A549 (cell line): ENCODE data around the gene SIK2. TPM values are rescaled to one million over a fixed set of nuclear protein-coding genes. Genes with fewer than 3 reads are reported as not detected.

Source experiments
- ATAC-seq, 2 experiments: fragments of 200-7000 bp in 1 of 2; fragments of >200 bp in 1 of 2; cut with Nextera tagmentation in 1 of 2; cut with Tn5 transposase in 1 of 2; 3 replicates each; pipeline versions ENCODE4 v1.8.0 to v1.9.1; 2018 to 2020; ENCODE audit warnings: mild to moderate bottlenecking in 1 of 2, moderate library complexity in 1 of 2
- CTCF ChIA-PET: fragments of 300-600 bp; sonication (Branson Sonifier 250); formaldehyde crosslinking; extraction: SDS; loops from one replicate; lab custom pipeline; 2021; ENCODE audit warnings: antibody characterized with exemption, inconsistent platforms; lab: Yijun Ruan, JAX
- POLR2A ChIA-PET: fragments of 350-600 bp; formaldehyde crosslinking; extraction: SDS; loops from one replicate; lab custom pipeline; 2021; ENCODE audit warnings: antibody characterized with exemption, inconsistent platforms; lab: Yijun Ruan, JAX
- DNase-seq, 2 experiments: peaks; one replicate each; pipeline versions ENCODE4 v3.0.0 to v3.0.0-alpha.2; 2011 to 2016; ENCODE audit warnings: low read depth in 1 of 2, low spot score in 1 of 2
- FAIRE-seq: peaks from 2 replicates; lab custom pipeline; 2011; peaks lifted over from hg19 to GRCh38; lab: Jason Lieb, UNC
- H3K27ac ChIP-seq, 2 experiments: fragments of >200 bp; sonication (Bioruptor Twin); formaldehyde crosslinking; 3 replicates each; pipeline ENCODE4 v1.5.1; 2016 to 2017
- H3K4me1 ChIP-seq: fragments of >200 bp; sonication (Bioruptor Twin); formaldehyde crosslinking; 3 replicates; pipeline ENCODE4 v1.6.1; 2016
- H3K4me2 ChIP-seq: fragments of >200 bp; sonication (Bioruptor Twin); formaldehyde crosslinking; 3 replicates; pipeline ENCODE4 v1.6.1; 2016
- H3K4me3 ChIP-seq: fragments of >200 bp; sonication (Bioruptor Twin); formaldehyde crosslinking; 3 replicates; pipeline ENCODE4 v1.5.1; 2016
- H3K9me3 ChIP-seq: fragments of >200 bp; sonication (Bioruptor Twin); formaldehyde crosslinking; 3 replicates; pipeline ENCODE4 v1.6.1; 2016
- BHLHE40 ChIP-seq: IDR thresholded peaks from 2 replicates; pipeline ENCODE4 v1.6.1; 2012; ENCODE audit warnings: low read depth, low read length, inconsistent platforms
- CBX2 ChIP-seq: fragments of 200-600 bp; sonication (generic); IDR thresholded peaks from 2 replicates; pipeline ENCODE4 v1.6.1; 2016; ENCODE audit warnings: low read depth, mild to moderate bottlenecking, borderline replicate concordance
- CHD4 ChIP-seq: fragments of 200-600 bp; sonication (generic); IDR thresholded peaks from 2 replicates; pipeline ENCODE4 v1.6.1; 2016; ENCODE audit warnings: antibody characterized with exemption, mild to moderate bottlenecking, borderline replicate concordance
- EHF ChIP-seq: fragments of 250-450 bp; sonication (Bioruptor Pico); IDR thresholded peaks from 2 replicates; pipeline ENCODE4 v1.5.0; 2020; ENCODE audit warnings: mild to moderate bottlenecking
- ESRRA ChIP-seq: fragments of 150-350 bp; IDR thresholded peaks from 2 replicates; pipeline ENCODE4 v1.6.1; 2014; ENCODE audit warnings: mild to moderate bottlenecking, low read length, borderline replicate concordance
- FOSB ChIP-seq: fragments of 250-450 bp; sonication (Bioruptor Pico); IDR thresholded peaks from 2 replicates; pipeline ENCODE4 v1.5.0; 2020; ENCODE audit warnings: mild to moderate bottlenecking, moderate library complexity
- GATA3 ChIP-seq: IDR thresholded peaks from 2 replicates; pipeline ENCODE4 v1.6.1; 2012; ENCODE audit warnings: borderline replicate concordance
- HEYL ChIP-seq: fragments of 250-450 bp; sonication (Bioruptor Pico); IDR thresholded peaks from 2 replicates; pipeline ENCODE4 v1.8.0; 2021; ENCODE audit warnings: mild to moderate bottlenecking, moderate library complexity
- HOXB13 ChIP-seq: fragments of 250-450 bp; sonication (Bioruptor Pico); IDR thresholded peaks from 2 replicates; pipeline ENCODE4 v1.5.0; 2020; ENCODE audit warnings: low read depth, mild to moderate bottlenecking, moderate library complexity
- HOXB5 ChIP-seq: fragments of 250-450 bp; sonication (Bioruptor Pico); IDR thresholded peaks from 2 replicates; pipeline ENCODE4 v1.5.0; 2020; ENCODE audit warnings: mild to moderate bottlenecking, moderate library complexity
- KDM1A ChIP-seq: fragments of 200-600 bp; sonication (generic); IDR thresholded peaks from 2 replicates; pipeline ENCODE4 v1.6.1; 2016; ENCODE audit warnings: low read depth, mild to moderate bottlenecking
- KDM5A ChIP-seq: fragments of 200-600 bp; sonication (generic); IDR thresholded peaks from 2 replicates; pipeline ENCODE4 v1.6.1; 2016; ENCODE audit warnings: antibody characterized with exemption, mild to moderate bottlenecking
- MYC ChIP-seq: IDR thresholded peaks from 2 replicates; pipeline ENCODE4 v1.6.1; 2012; ENCODE audit warnings: mild to moderate bottlenecking, inconsistent platforms, low read length, improper control_type of control experiment, borderline replicate concordance
- NFE2L2 ChIP-seq: fragments of 150-350 bp; conservative IDR thresholded peaks from 2 replicates; pipeline ENCODE4 v1.6.1; 2014; ENCODE audit warnings: low read length
- PHF8 ChIP-seq: fragments of 200-600 bp; sonication (generic); IDR thresholded peaks from 2 replicates; pipeline ENCODE4 v1.6.1; 2016; ENCODE audit warnings: low read depth, mild to moderate bottlenecking, antibody characterized with exemption, moderate library complexity, borderline replicate concordance
- RCOR1 ChIP-seq: fragments of 150-350 bp; IDR thresholded peaks from 2 replicates; pipeline ENCODE4 v1.6.1; 2014; ENCODE audit warnings: antibody characterized with exemption, low read length, low read depth
- RNF2 ChIP-seq: fragments of 200-600 bp; sonication (generic); IDR thresholded peaks from 2 replicates; pipeline ENCODE4 v1.6.1; 2016; ENCODE audit warnings: low read depth, mild to moderate bottlenecking, antibody characterized with exemption, moderate library complexity, borderline replicate concordance
- SMC3 ChIP-seq: fragments of >200 bp; sonication (Bioruptor Twin); formaldehyde crosslinking; IDR thresholded peaks from 3 replicates; pipeline ENCODE4 v1.6.1; 2018; ENCODE audit warnings: inconsistent platforms
- TFCP2L1 ChIP-seq: fragments of 250-450 bp; sonication (Bioruptor Pico); IDR thresholded peaks from 2 replicates; pipeline ENCODE4 v1.5.0; 2021; ENCODE audit warnings: mild to moderate bottlenecking
- ZC3H11A ChIP-seq: fragments of 450-650 bp; IDR thresholded peaks from 2 replicates; pipeline ENCODE4 v1.6.1; 2014; ENCODE audit warnings: antibody characterized with exemption, mild to moderate bottlenecking
- ZNF302 ChIP-seq: fragments of 250-450 bp; sonication (Bioruptor Pico); IDR thresholded peaks from 2 replicates; pipeline ENCODE4 v1.9.0; 2021; ENCODE audit warnings: inconsistent platforms, mild to moderate bottlenecking, moderate library complexity
- ZSCAN20 ChIP-seq: fragments of 250-450 bp; sonication (Bioruptor Pico); IDR thresholded peaks from 2 replicates; pipeline ENCODE4 v1.8.0; 2022; ENCODE audit warnings: mild to moderate bottlenecking, moderate library complexity
- WGBS: methylation state at CpG from one replicate; pipeline ENCODE4 v1.1.6; 2017; ENCODE audit errors: missing lambda C conversion rate; 5-methylcytosine and 5-hydroxymethylcytosine counted together
- polyA plus RNA-seq, 4 experiments: library from polyadenylated mRNA; depleted of rRNA in 3 of 4; stranded (reverse); fragments of >200 nt; fragmentation: RNase III in 1 of 4; extraction: RNeasy Plus Mini Kit Qiagen cat#74134 plus additional on column Dnase treatment in 1 of 4; gene quantifications; 2 replicates in 3 of 4; 3 replicates in 1 of 4; pipeline ENCODE4 v1.2.3, GENCODE V29; 2011 to 2017
- TF ChIP-seq, protein P1 (sequence below): fragments of 250-450 bp; sonication (Bioruptor Pico); IDR thresholded peaks from 2 replicates; pipeline ENCODE4 v1.5.0; 2021; ENCODE audit warnings: mild to moderate bottlenecking, moderate library complexity, borderline replicate concordance
- TF ChIP-seq, protein P2 (sequence below): fragments of 450-650 bp; IDR thresholded peaks from 2 replicates; pipeline ENCODE4 v1.6.1; 2014; ENCODE audit warnings: antibody characterized with exemption
- TF ChIP-seq, protein P3 (sequence below): fragments of 200-600 bp; sonication (generic); IDR thresholded peaks from 2 replicates; pipeline ENCODE4 v1.6.1; 2016; ENCODE audit warnings: antibody characterized with exemption, mild to moderate bottlenecking, moderate library complexity
- TF ChIP-seq, protein P4 (sequence below): fragments of >200 bp; sonication (Bioruptor Twin); formaldehyde crosslinking; IDR thresholded peaks from 3 replicates; pipeline ENCODE4 v1.6.1; 2016

SIK2 gene
- polyA plus RNA-seq, 2 of the 4 experiments (the other 2 are of a cell fraction): 4.5 to 9.0 TPM

DNA sequence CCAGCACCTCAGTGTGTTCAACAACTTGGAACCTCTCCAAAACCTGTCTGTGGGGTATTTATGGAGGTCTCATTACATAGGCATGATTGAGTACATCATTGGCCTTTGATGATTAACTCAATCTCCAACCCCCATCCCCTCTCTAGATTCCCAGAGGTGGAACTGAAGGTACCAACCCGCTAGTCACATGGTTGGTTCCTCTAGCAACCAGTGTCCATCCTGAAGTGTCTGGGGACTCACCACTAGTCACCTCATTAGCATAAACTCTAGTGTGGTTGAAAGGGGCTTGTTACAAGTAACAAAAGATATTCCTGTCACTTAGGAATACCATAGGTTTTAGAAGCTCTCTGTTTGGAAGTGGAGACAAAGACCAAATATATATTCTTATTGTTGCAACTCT, 40.3 kb downstream of the SIK2 start (continued):
- no peak for TF ChIP-seq ZC3H11A
- no peak for TF ChIP-seq ESRRA

DNA sequence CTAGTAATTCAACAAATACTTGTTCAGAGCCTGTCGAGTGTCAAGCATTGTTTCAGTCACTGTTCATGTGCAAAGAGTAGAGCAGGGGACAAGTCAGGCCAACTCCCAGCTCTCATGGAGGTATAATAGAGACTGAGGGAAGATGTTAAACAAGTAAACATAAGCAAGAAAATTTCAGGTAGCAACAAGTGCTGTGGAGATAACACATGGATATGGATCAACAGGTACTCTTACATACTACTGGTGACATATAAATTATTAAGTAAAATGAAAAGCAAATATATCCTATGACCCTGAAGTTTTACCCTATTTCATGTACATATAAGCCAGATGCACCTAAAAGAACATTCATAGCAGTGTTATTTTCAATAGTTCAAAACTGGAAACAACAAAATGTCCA, 42.7 kb downstream of the SIK2 start:
- Histone ChIP-seq H3K27ac (no peak overlapping the region), H3K9me3 (no peaks in the 10 kb centered on the region), H3K4me3 (no peak overlapping the region), H3K4me2 (no peak overlapping the region), H3K4me1 (no peaks in the 10 kb centered on the region)
- ChIA-PET CTCF (no interaction called here), POLR2A (no interaction called here)
- no peak for ATAC-seq
- 85% methylated on average over 1 of the region's 1 CpG for WGBS
- TF ChIP-seq RCOR1 (no peak), HEYL (no peak), CBX2 (no peak), TFCP2L1 (CRISPR knock-in tag) (no peak), NFE2L2 (no peak), KDM5A (no peak), ZSCAN20 (CRISPR knock-in tag) (no peak), RNF2 (no peak)
- TF ChIP-seq, protein P1, sequence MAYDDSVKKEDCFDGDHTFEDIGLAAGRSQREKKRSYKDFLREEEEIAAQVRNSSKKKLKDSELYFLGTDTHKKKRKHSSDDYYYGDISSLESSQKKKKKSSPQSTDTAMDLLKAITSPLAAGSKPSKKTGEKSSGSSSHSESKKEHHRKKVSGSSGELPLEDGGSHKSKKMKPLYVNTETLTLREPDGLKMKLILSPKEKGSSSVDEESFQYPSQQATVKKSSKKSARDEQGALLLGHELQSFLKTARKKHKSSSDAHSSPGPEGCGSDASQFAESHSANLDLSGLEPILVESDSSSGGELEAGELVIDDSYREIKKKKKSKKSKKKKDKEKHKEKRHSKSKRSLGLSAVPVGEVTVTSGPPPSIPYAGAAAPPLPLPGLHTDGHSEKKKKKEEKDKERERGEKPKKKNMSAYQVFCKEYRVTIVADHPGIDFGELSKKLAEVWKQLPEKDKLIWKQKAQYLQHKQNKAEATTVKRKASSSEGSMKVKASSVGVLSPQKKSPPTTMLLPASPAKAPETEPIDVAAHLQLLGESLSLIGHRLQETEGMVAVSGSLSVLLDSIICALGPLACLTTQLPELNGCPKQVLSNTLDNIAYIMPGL (CRISPR knock-in tag): no peak
- TF ChIP-seq, protein P2, sequence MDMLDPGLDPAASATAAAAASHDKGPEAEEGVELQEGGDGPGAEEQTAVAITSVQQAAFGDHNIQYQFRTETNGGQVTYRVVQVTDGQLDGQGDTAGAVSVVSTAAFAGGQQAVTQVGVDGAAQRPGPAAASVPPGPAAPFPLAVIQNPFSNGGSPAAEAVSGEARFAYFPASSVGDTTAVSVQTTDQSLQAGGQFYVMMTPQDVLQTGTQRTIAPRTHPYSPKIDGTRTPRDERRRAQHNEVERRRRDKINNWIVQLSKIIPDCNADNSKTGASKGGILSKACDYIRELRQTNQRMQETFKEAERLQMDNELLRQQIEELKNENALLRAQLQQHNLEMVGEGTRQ: no peak
- TF ChIP-seq, protein P3, sequence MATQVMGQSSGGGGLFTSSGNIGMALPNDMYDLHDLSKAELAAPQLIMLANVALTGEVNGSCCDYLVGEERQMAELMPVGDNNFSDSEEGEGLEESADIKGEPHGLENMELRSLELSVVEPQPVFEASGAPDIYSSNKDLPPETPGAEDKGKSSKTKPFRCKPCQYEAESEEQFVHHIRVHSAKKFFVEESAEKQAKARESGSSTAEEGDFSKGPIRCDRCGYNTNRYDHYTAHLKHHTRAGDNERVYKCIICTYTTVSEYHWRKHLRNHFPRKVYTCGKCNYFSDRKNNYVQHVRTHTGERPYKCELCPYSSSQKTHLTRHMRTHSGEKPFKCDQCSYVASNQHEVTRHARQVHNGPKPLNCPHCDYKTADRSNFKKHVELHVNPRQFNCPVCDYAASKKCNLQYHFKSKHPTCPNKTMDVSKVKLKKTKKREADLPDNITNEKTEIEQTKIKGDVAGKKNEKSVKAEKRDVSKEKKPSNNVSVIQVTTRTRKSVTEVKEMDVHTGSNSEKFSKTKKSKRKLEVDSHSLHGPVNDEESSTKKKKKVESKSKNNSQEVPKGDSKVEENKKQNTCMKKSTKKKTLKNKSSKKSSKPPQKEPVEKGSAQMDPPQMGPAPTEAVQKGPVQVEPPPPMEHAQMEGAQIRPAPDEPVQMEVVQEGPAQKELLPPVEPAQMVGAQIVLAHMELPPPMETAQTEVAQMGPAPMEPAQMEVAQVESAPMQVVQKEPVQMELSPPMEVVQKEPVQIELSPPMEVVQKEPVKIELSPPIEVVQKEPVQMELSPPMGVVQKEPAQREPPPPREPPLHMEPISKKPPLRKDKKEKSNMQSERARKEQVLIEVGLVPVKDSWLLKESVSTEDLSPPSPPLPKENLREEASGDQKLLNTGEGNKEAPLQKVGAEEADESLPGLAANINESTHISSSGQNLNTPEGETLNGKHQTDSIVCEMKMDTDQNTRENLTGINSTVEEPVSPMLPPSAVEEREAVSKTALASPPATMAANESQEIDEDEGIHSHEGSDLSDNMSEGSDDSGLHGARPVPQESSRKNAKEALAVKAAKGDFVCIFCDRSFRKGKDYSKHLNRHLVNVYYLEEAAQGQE: no peak
- FAIRE-seq: no peak
- DNase-seq: no peak

DNA sequence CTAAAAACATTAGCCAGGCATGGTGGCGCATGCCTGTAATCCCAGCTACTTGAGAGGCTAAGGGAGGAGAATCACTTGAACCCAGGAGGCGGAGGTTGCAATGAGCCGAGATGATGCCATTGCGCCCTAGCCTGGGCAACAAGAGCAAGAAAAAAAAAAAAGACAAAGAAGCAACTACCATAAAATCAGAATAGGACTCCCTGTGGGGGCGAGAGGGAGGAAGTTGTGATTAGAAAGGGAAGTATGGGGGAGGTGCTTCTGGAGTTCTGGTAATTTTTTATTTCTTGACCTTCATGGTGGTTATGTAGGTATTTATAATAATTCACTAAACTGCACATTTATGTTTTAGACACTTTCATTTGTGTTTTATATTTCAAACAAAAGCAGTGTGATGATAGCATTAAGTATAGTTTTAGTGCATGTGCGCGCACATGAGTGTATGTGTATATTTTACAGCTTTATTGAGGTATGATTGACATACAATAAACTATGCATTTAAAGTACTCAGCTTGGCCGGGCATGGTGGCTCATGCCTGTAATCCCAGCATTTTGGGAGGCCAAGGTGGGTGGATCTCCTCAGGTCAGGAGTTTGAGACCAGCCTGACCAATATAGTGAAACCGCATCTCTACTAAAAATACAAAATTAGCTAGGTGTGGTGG, 43.5 kb downstream of the SIK2 start:
- no peak for FAIRE-seq
- no peak for DNase-seq
- Histone ChIP-seq H3K4me3 (no peak overlapping the region), H3K9me3 (no peaks in the 10 kb centered on the region), H3K27ac (no peak overlapping the region), H3K4me2 (no peak overlapping the region), H3K4me1 (no peaks in the 10 kb centered on the region)
- ATAC-seq: no peak
- POLR2A ChIA-PET: no interaction called here
- 94% methylated on average over 9 of the region's 9 CpGs for WGBS
- CTCF ChIA-PET: no interaction called here
- TF ChIP-seq SMC3 (no peak), MYC (no peak), HOXB5 (no peak), ZSCAN20 (CRISPR knock-in tag) (no peak), ZNF302 (CRISPR knock-in tag) (no peak), HEYL (no peak), BHLHE40 (no peak), GATA3 (no peak), ESRRA (no peak), KDM1A (no peak), CHD4 (no peak), PHF8 (no peak), EHF (no peak), FOSB (CRISPR knock-in tag) (no peak), HOXB13 (CRISPR knock-in tag) (no peak)
- TF ChIP-seq, protein P1 (CRISPR knock-in tag): no peak
- TF ChIP-seq, protein P4, sequence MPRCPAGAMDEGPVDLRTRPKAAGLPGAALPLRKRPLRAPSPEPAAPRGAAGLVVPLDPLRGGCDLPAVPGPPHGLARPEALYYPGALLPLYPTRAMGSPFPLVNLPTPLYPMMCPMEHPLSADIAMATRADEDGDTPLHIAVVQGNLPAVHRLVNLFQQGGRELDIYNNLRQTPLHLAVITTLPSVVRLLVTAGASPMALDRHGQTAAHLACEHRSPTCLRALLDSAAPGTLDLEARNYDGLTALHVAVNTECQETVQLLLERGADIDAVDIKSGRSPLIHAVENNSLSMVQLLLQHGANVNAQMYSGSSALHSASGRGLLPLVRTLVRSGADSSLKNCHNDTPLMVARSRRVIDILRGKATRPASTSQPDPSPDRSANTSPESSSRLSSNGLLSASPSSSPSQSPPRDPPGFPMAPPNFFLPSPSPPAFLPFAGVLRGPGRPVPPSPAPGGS: no peak
